Astrocyte (in vitro differentiated cells and primary cell): ENCODE data around the gene ZNF74. TPM values are rescaled to one million over a fixed set of nuclear protein-coding genes. Genes with fewer than 3 reads are reported as not detected.

Source experiments
- DNase-seq: peaks from one replicate; pipeline ENCODE4 v3.0.0-alpha.2; 2010; ENCODE audit warnings: low read depth
- FAIRE-seq: peaks from 2 replicates; lab custom pipeline; 2011; peaks lifted over from hg19 to GRCh38; lab: Jason Lieb, UNC
- H2AFZ ChIP-seq: 2 replicates; pipeline ENCODE4 v1.6.0; 2012; ENCODE audit warnings: low read depth, low read length, inconsistent platforms
- H3K27ac ChIP-seq: 2 replicates; pipeline ENCODE4 v1.5.1; 2011; ENCODE audit warnings: low read depth, low read length, inconsistent platforms
- H3K27me3 ChIP-seq: 2 replicates; pipeline ENCODE4 v1.6.0; 2011; ENCODE audit warnings: low read length, inconsistent platforms; ENCODE audit not compliant: insufficient read depth
- H3K36me3 ChIP-seq: 2 replicates; pipeline ENCODE4 v1.5.1; 2011; ENCODE audit warnings: low read length, inconsistent platforms; ENCODE audit not compliant: insufficient read depth
- H3K4me1 ChIP-seq: 2 replicates; pipeline ENCODE4 v1.5.1; 2011; ENCODE audit warnings: low read length, inconsistent platforms; ENCODE audit not compliant: insufficient read depth
- H3K4me2 ChIP-seq: 2 replicates; pipeline ENCODE4 v1.6.0; 2012; ENCODE audit warnings: low read length, inconsistent platforms
- H3K4me3 ChIP-seq: 2 replicates; pipeline ENCODE4 v1.5.1; 2011; ENCODE audit warnings: low read depth, mild to moderate bottlenecking, low read length, inconsistent platforms; ENCODE audit not compliant: insufficient read depth
- H3K79me2 ChIP-seq: 2 replicates; pipeline ENCODE4 v1.6.0; 2012; ENCODE audit warnings: mild to moderate bottlenecking, low read length, inconsistent platforms; ENCODE audit not compliant: insufficient read depth
- H3K9ac ChIP-seq: 2 replicates; pipeline ENCODE4 v1.6.0; 2012; ENCODE audit warnings: mild to moderate bottlenecking, low read length, inconsistent platforms
- H3K9me3 ChIP-seq: 2 replicates; pipeline ENCODE4 v1.5.1; 2012; ENCODE audit warnings: low read depth, mild to moderate bottlenecking, low read length, inconsistent platforms; ENCODE audit not compliant: insufficient read depth
- H4K20me1 ChIP-seq: 2 replicates; pipeline ENCODE4 v1.6.0; 2012; ENCODE audit warnings: low read length, inconsistent platforms; ENCODE audit not compliant: insufficient read depth
- H3K27ac Mint-ChIP-seq: one replicate; pipeline ENCODE4 v1.8.0; 2021; ENCODE audit warnings: mild to moderate bottlenecking, mixed read lengths; ENCODE audit not compliant: unreplicated experiment
- H3K27me3 Mint-ChIP-seq: one replicate; pipeline ENCODE4 v1.8.0; 2021; ENCODE audit warnings: low read depth, mixed read lengths; ENCODE audit not compliant: unreplicated experiment
- H3K36me3 Mint-ChIP-seq: one replicate; pipeline ENCODE4 v1.8.0; 2021; ENCODE audit warnings: low read depth, mixed read lengths; ENCODE audit not compliant: unreplicated experiment
- H3K4me1 Mint-ChIP-seq: one replicate; pipeline ENCODE4 v1.8.0; 2021; ENCODE audit warnings: low read depth, mixed read lengths; ENCODE audit not compliant: unreplicated experiment
- H3K4me3 Mint-ChIP-seq: one replicate; pipeline ENCODE4 v1.8.0; 2021; ENCODE audit warnings: mild to moderate bottlenecking, moderate library complexity, mixed read lengths; ENCODE audit not compliant: unreplicated experiment
- H3K9me3 Mint-ChIP-seq: one replicate; pipeline ENCODE4 v1.8.0; 2021; ENCODE audit warnings: mild to moderate bottlenecking, mixed read lengths; ENCODE audit not compliant: unreplicated experiment
- EZH2 ChIP-seq: IDR thresholded peaks from 2 replicates; pipeline ENCODE4 v1.6.1; 2012; ENCODE audit warnings: mild to moderate bottlenecking, low read length, inconsistent platforms; ENCODE audit not compliant: insufficient read depth
- total RNA-seq: library from RNA; stranded (reverse); gene quantifications from 2 replicates; pipeline ENCODE4 v1.2.1, GENCODE V29; 2021
- TF ChIP-seq, protein P1 (sequence below): IDR thresholded peaks from 2 replicates; pipeline ENCODE4 v1.5.1; 2011; ENCODE audit warnings: low read depth, mild to moderate bottlenecking, inconsistent platforms, low read length, moderate library complexity; ENCODE audit not compliant: insufficient read depth

ZNF74 gene
- total RNA-seq, 1 donor from 2014 or later: 14.2 TPM

DNA sequence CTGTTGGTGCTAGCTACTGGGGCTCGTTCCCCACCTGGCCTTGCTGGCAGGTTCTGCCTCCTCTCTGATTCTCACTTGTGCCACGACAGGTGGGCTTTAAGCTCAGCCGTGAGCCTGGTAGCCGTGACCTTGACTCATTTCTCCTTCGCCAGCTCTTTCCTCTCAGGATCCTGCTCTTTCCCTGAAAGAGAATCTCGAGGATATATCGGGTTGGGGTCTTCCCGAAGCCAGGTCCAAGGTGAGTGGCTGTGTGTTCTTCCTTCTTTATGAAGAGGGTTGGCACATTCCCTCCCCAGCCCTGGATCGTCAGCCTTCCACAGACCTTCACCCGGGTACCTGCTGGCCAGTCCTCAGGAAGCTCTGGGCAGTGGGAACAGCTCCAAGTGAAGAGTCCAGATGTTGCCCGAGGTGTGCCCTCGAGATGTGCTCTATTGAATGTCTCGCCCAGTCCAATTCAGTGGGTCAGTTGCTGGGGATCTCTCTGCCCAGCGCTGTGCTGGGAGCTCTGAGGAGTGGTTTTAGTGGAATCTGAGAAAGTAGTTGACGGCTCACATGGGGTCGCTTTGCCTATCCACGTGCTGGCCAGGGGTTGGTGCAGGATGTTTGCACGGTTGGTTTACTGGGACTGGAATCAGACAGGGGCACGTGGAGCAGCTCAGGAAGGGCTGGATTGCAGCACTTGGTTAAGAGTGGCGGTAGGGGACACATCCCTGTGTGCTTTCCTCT, 1.4 kb downstream of the ZNF74 start:
- Histone ChIP-seq H3K4me3 (peak overlapping the region; percentile 21), H3K9ac (peak overlapping the region; percentile 2), H4K20me1 (peaks cover 35% of the 10 kb centered on the region), H3K27me3 (no peaks in the 10 kb centered on the region), H3K36me3 (no peaks in the 10 kb centered on the region), H3K9me3 (no peaks in the 10 kb centered on the region), H3K4me2 (peak overlapping the region; percentile 88), H3K4me1 (peaks cover 5% of the 10 kb centered on the region), H2AFZ (no peak overlapping the region), H3K27ac (no peak overlapping the region), H3K79me2 (peaks cover 42% of the 10 kb centered on the region)
- no peak for DNase-seq
- Mint-ChIP-seq H3K9me3 (no peaks in the 10 kb centered on the region), H3K36me3 (no peaks in the 10 kb centered on the region), H3K27ac (peak overlapping the region; percentile 66), H3K27me3 (no peaks in the 10 kb centered on the region), H3K4me1 (peaks cover 19% of the 10 kb centered on the region), H3K4me3 (peak overlapping the region; percentile 90)
- TF ChIP-seq, protein P1, sequence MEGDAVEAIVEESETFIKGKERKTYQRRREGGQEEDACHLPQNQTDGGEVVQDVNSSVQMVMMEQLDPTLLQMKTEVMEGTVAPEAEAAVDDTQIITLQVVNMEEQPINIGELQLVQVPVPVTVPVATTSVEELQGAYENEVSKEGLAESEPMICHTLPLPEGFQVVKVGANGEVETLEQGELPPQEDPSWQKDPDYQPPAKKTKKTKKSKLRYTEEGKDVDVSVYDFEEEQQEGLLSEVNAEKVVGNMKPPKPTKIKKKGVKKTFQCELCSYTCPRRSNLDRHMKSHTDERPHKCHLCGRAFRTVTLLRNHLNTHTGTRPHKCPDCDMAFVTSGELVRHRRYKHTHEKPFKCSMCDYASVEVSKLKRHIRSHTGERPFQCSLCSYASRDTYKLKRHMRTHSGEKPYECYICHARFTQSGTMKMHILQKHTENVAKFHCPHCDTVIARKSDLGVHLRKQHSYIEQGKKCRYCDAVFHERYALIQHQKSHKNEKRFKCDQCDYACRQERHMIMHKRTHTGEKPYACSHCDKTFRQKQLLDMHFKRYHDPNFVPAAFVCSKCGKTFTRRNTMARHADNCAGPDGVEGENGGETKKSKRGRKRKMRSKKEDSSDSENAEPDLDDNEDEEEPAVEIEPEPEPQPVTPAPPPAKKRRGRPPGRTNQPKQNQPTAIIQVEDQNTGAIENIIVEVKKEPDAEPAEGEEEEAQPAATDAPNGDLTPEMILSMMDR: no peak
- no peak for FAIRE-seq

DNA sequence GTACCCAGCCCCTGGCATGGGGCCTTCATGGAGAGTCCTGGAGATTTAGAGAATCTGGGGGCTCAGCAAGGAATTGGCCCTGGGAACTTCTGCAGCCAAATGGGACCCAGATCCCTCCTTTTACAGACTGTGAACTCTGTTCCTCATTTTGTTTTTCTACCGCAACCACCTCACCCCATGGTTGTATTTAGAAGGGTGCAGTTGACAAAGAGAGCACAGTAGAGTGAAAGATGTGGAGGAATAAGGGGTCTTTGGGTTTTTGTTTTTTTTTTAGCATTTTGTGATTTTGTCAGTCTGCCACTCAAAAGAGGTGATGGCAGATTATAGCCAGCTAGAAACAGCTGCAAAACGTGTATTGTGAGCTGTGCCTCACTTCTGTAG, 1.9 kb downstream of the ZNF74 start:
- H3K4me2 ChIP-seq: peak overlapping the region; percentile 88
- DNase-seq (no peak), FAIRE-seq (no peak)
- H3K27ac ChIP-seq: no peak overlapping the region
- H3K27me3 ChIP-seq: no peaks in the 10 kb centered on the region
- H3K9me3 ChIP-seq: no peaks in the 10 kb centered on the region
- no peak overlapping the region for H3K4me3 Mint-ChIP-seq
- no peaks in the 10 kb centered on the region for H3K27me3 Mint-ChIP-seq
- peaks cover 41% of the 10 kb centered on the region for H4K20me1 ChIP-seq
- peaks cover 19% of the 10 kb centered on the region for H3K4me1 Mint-ChIP-seq
- TF ChIP-seq EZH2: no peak
- TF ChIP-seq, protein P1: no peak
- peaks cover 44% of the 10 kb centered on the region for H3K79me2 ChIP-seq
- peaks cover 5% of the 10 kb centered on the region for H3K4me1 ChIP-seq
- H3K9ac ChIP-seq: no peak overlapping the region
- H3K27ac Mint-ChIP-seq: no peak overlapping the region
- H2AFZ ChIP-seq: no peak overlapping the region
- H3K36me3 Mint-ChIP-seq: no peaks in the 10 kb centered on the region
- H3K36me3 ChIP-seq: no peaks in the 10 kb centered on the region
- H3K4me3 ChIP-seq: no peak overlapping the region
- no peaks in the 10 kb centered on the region for H3K9me3 Mint-ChIP-seq

DNA sequence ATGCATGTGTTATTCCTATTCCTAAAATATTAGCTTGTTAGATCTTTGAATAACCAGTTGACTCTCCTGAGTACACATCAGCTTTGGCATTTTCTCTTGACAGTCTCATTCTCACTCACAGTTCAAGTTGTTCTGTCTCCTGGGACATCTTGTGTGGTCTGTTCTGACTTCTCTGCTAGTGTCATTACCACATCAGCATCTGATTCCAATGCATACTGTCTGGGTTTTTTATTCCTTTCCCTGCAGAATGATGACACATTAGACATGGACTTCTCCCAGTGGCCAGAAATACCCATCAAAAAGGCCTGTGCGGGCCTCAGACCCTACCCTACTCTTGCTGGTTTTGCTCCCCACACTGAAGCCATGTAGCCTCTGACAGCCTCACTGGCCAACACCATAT, 2.7 kb downstream of the ZNF74 start:
- no peaks in the 10 kb centered on the region for H3K27me3 Mint-ChIP-seq
- Histone ChIP-seq H3K9ac (no peak overlapping the region), H3K4me2 (no peak overlapping the region), H2AFZ (no peak overlapping the region), H3K27ac (no peak overlapping the region), H3K79me2 (peaks cover 44% of the 10 kb centered on the region), H3K4me3 (no peak overlapping the region), H4K20me1 (peaks cover 42% of the 10 kb centered on the region), H3K36me3 (no peaks in the 10 kb centered on the region), H3K27me3 (no peaks in the 10 kb centered on the region), H3K9me3 (no peaks in the 10 kb centered on the region), H3K4me1 (peaks cover 5% of the 10 kb centered on the region)
- DNase-seq (no peak), FAIRE-seq (no peak)
- H3K36me3 Mint-ChIP-seq: no peaks in the 10 kb centered on the region
- H3K9me3 Mint-ChIP-seq: no peaks in the 10 kb centered on the region
- H3K4me1 Mint-ChIP-seq: peaks cover 19% of the 10 kb centered on the region
- TF ChIP-seq EZH2: no peak
- TF ChIP-seq, protein P1: no peak
- peak overlapping the region; percentile 66 for H3K27ac Mint-ChIP-seq
- no peak overlapping the region for H3K4me3 Mint-ChIP-seq
